HepG2 (cell line): ENCODE results near the gene NDUFV1. TPM values are rescaled to one million over a fixed set of nuclear protein-coding genes. Genes with fewer than 3 reads are reported as not detected.

ENCODE experiments used
- ATAC-seq: fragments of 200-7000 bp; cut with Tn5 transposase; 3 replicates; pipeline ENCODE4 v1.9.1; 2020; ENCODE audit warnings: mild to moderate bottlenecking, moderate library complexity
- BruUV-seq: library from RNA; stranded (reverse); fragments of 400-500 nt; replicated peaks from 2 replicates; lab custom pipeline; 2021; lab: Mats Ljungman, UMichigan
- CTCF ChIA-PET: fragments of 300-600 bp; formaldehyde crosslinking; extraction: SDS; loops from one replicate; lab custom pipeline; 2021; ENCODE audit warnings: low total read pairs, inconsistent platforms, low intra/inter-chr PET ratio; lab: Yijun Ruan, JAX
- POLR2A ChIA-PET: fragments of 350-600 bp; sonication (Branson Sonifier 250); formaldehyde crosslinking; loops from one replicate; lab custom pipeline; 2020; ENCODE audit warnings: antibody characterized with exemption, inconsistent platforms; lab: Yijun Ruan, JAX
- DNase-seq: peaks from one replicate; pipeline ENCODE4 v3.0.0-alpha.2; 2015; ENCODE audit warnings: low spot score
- FAIRE-seq: peaks from 3 replicates; lab custom pipeline; 2011; peaks lifted over from hg19 to GRCh38; lab: Jason Lieb, UNC
- H2AFZ ChIP-seq: one replicate; pipeline ENCODE4 v1.6.1; 2011; ENCODE audit warnings: low read length, inconsistent platforms
- H3K27ac ChIP-seq: fragments of 300-600 bp; 3 replicates; pipeline ENCODE4 v1.8.0; 2011; ENCODE audit warnings: mixed run types, mild to moderate bottlenecking, mixed read lengths, low read length, inconsistent platforms; ENCODE audit not compliant: insufficient read depth; ENCODE audit errors: extremely low read length
- H3K27me3 ChIP-seq, 2 experiments: fragments of 200-600 bp in 1 of 2; 2 replicates in 1 of 2; 3 replicates in 1 of 2; pipeline versions ENCODE4 v1.6.0 to v1.8.0; 2011; ENCODE audit warnings: low read length in 2 of 2, mild to moderate bottlenecking in 2 of 2, moderate library complexity in 2 of 2, inconsistent platforms in 1 of 2; ENCODE audit not compliant: insufficient read depth in 2 of 2, control insufficient read depth in 1 of 2
- H3K36me3 ChIP-seq, 2 experiments: fragments of 200-600 bp in 1 of 2; replicated peaks in 1 of 2; 2 replicates in 1 of 2; 3 replicates in 1 of 2; pipeline versions ENCODE4 v1.5.1 to v1.8.0; 2011; ENCODE audit warnings: low read length in 2 of 2, inconsistent platforms in 1 of 2; ENCODE audit not compliant: insufficient read depth in 2 of 2, control insufficient read depth in 1 of 2
- H3K4me1 ChIP-seq: 2 replicates; pipeline ENCODE4 v1.5.1; 2012; ENCODE audit warnings: low read length, inconsistent platforms; ENCODE audit not compliant: insufficient read depth
- H3K4me2 ChIP-seq: 2 replicates; pipeline ENCODE4 v1.6.0; 2011; ENCODE audit warnings: low read depth, low read length, inconsistent platforms
- H3K4me3 ChIP-seq, 3 experiments: fragments of 200-600 bp in 1 of 3; sonication (generic), shearing (Covaris generic) in 1 of 3; replicated peaks in 1 of 3; 2 replicates each; pipeline ENCODE4 v1.5.1; 2011 to 2016; ENCODE audit warnings: low read length in 3 of 3, inconsistent platforms in 2 of 3, low read depth in 2 of 3, mild to moderate bottlenecking in 2 of 3, control low read depth in 1 of 3, mixed read lengths in 1 of 3; ENCODE audit not compliant: insufficient read depth in 1 of 3
- H3K79me2 ChIP-seq: one replicate; pipeline ENCODE4 v1.6.1; 2011; ENCODE audit warnings: low read length, inconsistent platforms; ENCODE audit not compliant: insufficient read depth
- H3K9ac ChIP-seq: 2 replicates; pipeline ENCODE4 v1.6.0; 2011; ENCODE audit warnings: mild to moderate bottlenecking, low read depth, low read length, inconsistent platforms; ENCODE audit not compliant: insufficient read depth
- H3K9me3 ChIP-seq: 2 replicates; pipeline ENCODE4 v1.5.1; 2012; ENCODE audit warnings: mild to moderate bottlenecking, low read length
- H4K20me1 ChIP-seq: 2 replicates; pipeline ENCODE4 v1.6.0; 2011; ENCODE audit warnings: inconsistent platforms, mild to moderate bottlenecking, low read length, moderate library complexity; ENCODE audit not compliant: insufficient read depth
- ARID5B ChIP-seq: IDR thresholded peaks from 2 replicates; pipeline ENCODE4 v1.4.0; 2020; ENCODE audit warnings: mild to moderate bottlenecking, missing genetic modification reagents
- CAMTA2 ChIP-seq: sonication (generic); formaldehyde crosslinking; IDR thresholded peaks from 2 replicates; pipeline ENCODE4 v1.4.0; 2020; ENCODE audit warnings: mild to moderate bottlenecking, missing genetic modification reagents, borderline replicate concordance
- MXI1 ChIP-seq: IDR thresholded peaks from 3 replicates; pipeline ENCODE4 v1.6.1; 2012; ENCODE audit warnings: low read depth, low read length, inconsistent platforms, borderline replicate concordance
- TMF1 ChIP-seq: sonication (generic); formaldehyde crosslinking; IDR thresholded peaks from 2 replicates; pipeline ENCODE4 v1.8.1; 2022; ENCODE audit warnings: low read depth, missing genetic modification reagents
- ZNF569 ChIP-seq: sonication (generic); formaldehyde crosslinking; IDR thresholded peaks from 2 replicates; pipeline ENCODE4 v1.5.0; 2020; ENCODE audit warnings: mild to moderate bottlenecking, missing genetic modification reagents, moderate library complexity, borderline replicate concordance
- WGBS: methylation state at CpG from one replicate; pipeline ENCODE4 v1.1.6; 2017; ENCODE audit warnings: low lambda C conversion rate; 5-methylcytosine and 5-hydroxymethylcytosine counted together
- in situ Hi-C: cut with HindIII; loops from 2 replicates; pipeline ENCODE4 v1.10.0; 2017; ENCODE audit warnings: low pct_unique_long_range_greater_than_20kb; ENCODE audit not compliant: extremely low pct_ligation_motif_present
- intact Hi-C: fragments of 100-400 bp; cut with micrococcal nuclease; formaldehyde crosslinking; loops from one replicate; pipeline ENCODE4 v1.10.0; 2022; ENCODE audit not compliant: unreplicated experiment
- polyA plus RNA-seq, 8 experiments: library from polyadenylated mRNA; depleted of rRNA in 3 of 8; stranded (reverse) in 7 of 8; unstranded in 1 of 8; fragments of >200 nt; fragmentation: Illumina TruSeq in 4 of 8; extraction: Trizol in 4 of 8; gene quantifications; 2 replicates each; pipeline versions ENCODE4 v1.2.1 to v1.2.3, GENCODE V29; 2011 to 2016; ENCODE audit warnings: low read depth in 4 of 8, missing spikeins in 1 of 8, mixed read lengths in 1 of 8; ENCODE audit not compliant: insufficient read depth in 1 of 8
- total RNA-seq, 5 experiments: library from RNA; depleted of rRNA; stranded (reverse); fragments of >200 nt; fragmentation: Illumina TruSeq; extraction: Trizol; gene quantifications; 2 replicates each; pipeline ENCODE4 v1.2.3, GENCODE V29; 2016; ENCODE audit warnings: low read depth in 1 of 5

NDUFV1 gene
- total and polyA plus RNA-seq, 2 of the 13 experiments (the other 11 are each of a cell fraction or from before 2014, with no cell fraction given) = 88.9 to 137 TPM

DNA sequence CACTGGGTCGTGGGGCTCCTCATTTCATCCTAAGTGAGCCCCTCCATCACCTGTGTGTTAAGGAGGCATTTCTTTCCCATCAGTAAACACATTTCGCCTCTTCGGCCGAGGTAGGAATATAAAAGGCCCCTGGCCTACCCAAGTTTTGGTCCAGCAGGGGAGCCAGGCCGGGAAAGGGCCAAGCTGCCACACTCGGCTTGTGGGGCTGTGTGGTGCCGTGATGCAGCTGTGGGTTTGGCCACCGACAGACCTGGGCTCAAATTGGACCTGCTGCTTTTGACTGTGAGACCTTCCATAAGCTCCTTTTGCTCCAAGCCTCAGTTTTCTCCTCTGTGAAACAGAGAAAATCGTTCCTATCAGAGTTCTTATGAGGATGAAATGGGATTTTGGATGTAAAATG is 771 bp downstream of the NDUFV1 start (continued):
- TF ChIP-seq ARID5B (no peak), MXI1 (no peak), CAMTA2 (CRISPR knock-in tag) (no peak), TMF1 (CRISPR knock-in tag) (no peak)

GRCh38 chr11:67608486-67608885 is 1.8 kb downstream of the NDUFV1 start:
- FAIRE-seq = no peak
- ChIA-PET POLR2A (interaction anchor here (1.5 kb wide), 1 partner anchor 21 kb away, joined by 7 read pairs; the partner anchor contains the start of gene NUDT8), CTCF (no interaction called here)
- in situ Hi-C loops = no loop called here
- intact Hi-C loops = no loop called here
- no peak for ATAC-seq
- Histone ChIP-seq H3K4me1 (peaks cover 21% of the 10 kb centered on the region), H3K9ac (no peak overlapping the region), H2AFZ (no peak overlapping the region), H3K79me2 (peaks cover 8% of the 10 kb centered on the region), H3K4me2 (no peak overlapping the region), H3K27ac (no peak overlapping the region), H3K9me3 (no peaks in the 10 kb centered on the region), H3K27me3 (peaks cover 0 to 10% of the 10 kb centered on the region in 2 experiments; a peak in 1 of 5 replicates), H3K36me3 (peaks cover 13 to 33% of the 10 kb centered on the region in 2 experiments; a peak in 4 of 5 replicates), H3K4me3 (no peak overlapping the region), H4K20me1 (no peaks in the 10 kb centered on the region)
- 96% methylated on average over 8 of the region's 8 CpGs for WGBS
- TF ChIP-seq ZNF569 (CRISPR knock-in tag) = no peak
- no TSS peak for BruUV-seq
- DNase-seq = no peak
